NCI-H1105 treated with DMSO at 0.1 percent for 48 hours (cell line): ENCODE measurements around the gene PKHD1.

Experiments used
- DNase-seq: peaks from one replicate; lab custom pipeline; 2025; lab: John Stamatoyannopoulos, UW

Gene PKHD1

DNA sequence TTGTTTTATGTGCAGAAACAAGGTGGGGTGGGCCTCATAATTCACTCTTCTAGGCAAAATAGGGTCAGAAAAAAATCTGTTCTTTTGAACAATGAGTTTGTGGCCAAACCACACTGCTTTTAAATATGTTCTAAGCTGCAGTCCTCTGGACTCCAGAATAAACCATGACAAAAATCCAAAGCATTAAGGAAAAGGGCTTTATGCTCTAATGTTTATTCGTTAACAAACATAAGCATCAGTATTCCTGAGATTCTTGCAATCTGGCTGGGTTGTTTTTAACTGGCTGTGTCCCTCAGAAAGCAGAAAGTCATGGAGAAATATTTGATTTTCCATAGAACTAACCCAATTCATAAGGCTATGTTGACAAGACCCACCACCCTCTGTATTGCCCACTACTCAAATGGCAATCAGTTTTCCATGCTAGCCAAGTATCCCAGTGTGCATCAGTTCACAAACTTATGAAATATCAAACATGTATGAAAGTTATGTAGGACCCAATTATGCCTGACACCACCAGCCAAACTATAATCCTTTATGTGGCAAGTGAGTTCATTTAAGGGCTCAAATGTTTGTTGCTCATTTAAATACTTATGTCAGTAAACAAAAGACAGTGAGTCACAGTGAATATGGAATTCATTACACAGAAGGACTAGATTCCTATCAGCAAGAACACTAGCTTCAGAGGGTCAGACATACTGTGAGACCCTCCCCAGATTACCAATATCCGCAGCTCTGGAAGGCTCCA is 45.1 kb downstream of the PKHD1 start:
- no peak for DNase-seq

DNA sequence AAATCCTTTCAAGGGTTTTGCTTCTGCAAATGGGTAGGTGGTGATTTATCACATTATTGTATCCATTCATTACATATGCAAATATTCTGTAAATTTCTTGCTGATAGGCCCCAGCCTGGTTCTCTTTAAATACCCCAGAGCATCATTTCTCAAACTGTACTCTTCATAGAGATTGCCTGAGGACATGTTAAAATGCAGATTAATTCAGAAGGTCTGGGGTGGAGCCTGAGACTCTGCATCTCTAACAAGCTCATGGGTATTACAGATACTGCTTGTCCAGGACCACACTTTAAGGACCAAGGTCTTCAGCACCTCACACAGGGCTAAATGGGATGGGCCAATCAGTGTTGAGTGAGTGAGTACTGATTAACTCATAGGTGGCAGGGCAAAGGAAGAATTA is 46.3 kb downstream of the PKHD1 start:
- no peak for DNase-seq

DNA sequence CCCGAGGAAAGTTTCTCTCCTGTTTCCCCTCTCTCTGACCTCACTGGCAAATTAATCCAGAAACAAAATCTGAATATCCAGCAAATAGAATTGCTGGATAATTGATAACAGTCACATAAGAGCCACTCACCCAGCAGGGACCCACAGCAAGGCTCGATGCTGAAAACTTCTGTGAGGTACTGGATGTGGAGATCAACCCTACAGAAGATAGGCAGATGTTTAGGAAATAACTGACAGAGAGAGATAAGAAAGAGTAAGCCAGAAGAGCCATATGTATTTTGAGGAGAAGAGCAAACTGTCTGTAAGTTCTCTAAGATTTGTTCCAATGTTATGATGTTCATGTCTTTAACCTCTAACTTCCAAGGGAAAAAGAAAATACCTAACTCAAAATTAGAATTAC is 59.7 kb downstream of the PKHD1 start:
- DNase-seq, result no peak

DNA sequence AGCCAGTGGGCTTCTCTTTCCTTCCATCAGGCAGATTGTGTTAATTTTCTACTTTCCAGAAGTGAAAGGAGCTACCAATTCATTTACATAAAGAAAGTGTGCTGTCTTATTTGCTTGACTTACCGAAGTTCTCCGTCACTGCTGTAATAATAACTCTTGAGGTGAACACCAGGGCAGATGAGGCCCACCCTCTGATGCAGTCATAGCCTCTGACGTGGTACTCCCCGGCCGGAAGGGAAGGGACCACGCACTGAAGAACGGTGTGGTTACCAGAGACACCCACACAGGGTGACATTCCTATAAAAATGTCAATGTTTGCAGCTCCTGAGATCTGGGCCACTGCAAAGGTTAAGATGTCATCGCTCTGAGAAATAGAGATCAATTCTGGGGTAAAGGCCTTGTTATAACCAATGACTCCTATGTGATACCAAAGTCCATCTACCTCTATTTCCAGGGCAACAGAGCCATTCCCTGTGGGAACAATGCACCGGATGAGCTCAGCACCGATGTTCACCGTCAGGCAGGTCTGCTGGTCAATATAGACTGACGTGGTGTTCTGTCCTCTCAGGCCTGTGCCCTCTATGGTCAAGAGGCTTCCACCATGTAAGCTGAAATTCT is 62.9 kb downstream of the PKHD1 start:
- DNase-seq, result no peak

DNA sequence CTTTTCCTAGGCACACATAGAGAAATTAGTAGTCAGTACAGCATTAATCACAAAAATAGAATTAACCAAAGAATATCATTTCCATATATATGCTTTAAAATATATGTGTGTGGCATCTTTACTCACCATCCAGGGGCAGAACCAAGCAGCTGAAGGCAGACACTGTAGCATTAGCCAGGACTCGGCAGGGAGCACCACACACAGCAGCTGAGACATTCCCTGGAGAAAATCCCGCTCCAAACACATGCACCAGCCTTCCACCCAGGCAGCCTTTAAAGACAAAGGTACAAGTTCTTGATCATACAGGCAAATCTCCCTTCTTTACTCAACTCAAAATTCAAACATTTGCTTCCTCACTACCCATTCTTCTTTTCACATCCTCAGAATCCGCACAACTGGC is 64.7 kb downstream of the PKHD1 start:
- no peak for DNase-seq

DNA sequence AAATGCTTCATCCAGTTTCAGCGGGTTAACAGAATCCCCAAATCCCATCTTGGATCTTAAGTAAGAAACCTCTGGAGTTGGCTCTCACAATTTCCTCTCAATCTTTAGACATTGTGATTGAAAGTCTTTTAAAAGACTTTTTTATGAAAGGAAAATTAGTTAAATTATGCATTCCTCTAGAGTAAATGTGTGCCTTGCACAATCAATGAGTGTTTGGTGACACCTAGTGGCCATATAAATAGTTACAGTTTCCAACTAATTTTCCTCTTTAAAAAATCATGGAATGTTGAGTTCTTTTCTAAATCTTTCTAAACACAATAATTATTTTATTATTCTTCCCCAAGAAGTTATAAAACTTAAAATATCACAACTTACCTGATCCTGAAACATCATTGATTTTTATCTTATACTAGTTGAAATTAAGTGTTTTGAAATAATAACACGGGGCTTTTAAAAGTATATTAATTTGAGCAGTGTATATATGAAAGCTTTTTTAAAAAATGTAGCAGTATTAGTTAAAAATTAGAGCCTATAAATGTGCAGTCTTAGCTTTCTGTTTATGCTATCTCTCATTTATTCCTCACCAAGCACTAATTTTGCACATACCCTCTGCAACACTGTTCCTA is 66.4 kb downstream of the PKHD1 start:
- DNase-seq, result peak; percentile 31

DNA sequence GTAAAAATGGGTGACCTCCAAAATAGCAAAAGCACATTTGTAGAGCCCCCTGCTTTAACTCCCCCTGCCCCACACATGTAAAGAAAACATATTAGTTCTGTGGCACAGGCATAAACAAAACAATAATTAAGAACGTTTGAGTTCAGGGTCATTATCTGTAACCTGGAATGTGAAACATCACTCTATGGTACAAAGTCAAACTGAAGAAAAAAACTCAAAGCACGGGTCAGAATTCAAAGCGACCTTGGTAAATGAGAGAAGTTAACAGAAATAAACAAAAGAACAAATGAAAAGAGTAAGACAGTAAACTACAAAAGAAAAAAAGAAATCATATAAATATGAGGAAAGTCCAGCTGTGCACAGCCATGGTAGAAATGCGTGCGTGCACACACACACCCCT is 67.5 kb downstream of the PKHD1 start:
- no peak for DNase-seq

DNA sequence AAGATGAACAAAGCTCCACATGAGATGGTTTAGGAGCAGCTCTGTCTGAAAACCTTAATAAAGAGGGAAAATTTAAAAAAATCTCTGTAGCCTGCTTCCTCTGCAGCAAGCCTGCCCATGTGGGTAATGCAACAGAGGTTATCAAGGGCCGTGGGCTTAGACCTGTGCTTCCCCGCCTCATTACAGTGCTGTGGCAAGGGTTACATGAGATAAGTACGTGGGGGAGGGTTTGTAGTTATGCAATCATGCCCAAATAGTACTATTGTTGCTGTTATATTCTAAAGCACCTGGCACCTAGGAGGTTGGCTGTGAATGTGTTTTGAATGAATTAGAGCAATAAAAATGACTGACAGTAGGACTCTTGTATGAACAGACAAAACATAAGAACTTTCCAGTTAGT is 68.3 kb downstream of the PKHD1 start:
- DNase-seq, result peak; percentile 95

DNA sequence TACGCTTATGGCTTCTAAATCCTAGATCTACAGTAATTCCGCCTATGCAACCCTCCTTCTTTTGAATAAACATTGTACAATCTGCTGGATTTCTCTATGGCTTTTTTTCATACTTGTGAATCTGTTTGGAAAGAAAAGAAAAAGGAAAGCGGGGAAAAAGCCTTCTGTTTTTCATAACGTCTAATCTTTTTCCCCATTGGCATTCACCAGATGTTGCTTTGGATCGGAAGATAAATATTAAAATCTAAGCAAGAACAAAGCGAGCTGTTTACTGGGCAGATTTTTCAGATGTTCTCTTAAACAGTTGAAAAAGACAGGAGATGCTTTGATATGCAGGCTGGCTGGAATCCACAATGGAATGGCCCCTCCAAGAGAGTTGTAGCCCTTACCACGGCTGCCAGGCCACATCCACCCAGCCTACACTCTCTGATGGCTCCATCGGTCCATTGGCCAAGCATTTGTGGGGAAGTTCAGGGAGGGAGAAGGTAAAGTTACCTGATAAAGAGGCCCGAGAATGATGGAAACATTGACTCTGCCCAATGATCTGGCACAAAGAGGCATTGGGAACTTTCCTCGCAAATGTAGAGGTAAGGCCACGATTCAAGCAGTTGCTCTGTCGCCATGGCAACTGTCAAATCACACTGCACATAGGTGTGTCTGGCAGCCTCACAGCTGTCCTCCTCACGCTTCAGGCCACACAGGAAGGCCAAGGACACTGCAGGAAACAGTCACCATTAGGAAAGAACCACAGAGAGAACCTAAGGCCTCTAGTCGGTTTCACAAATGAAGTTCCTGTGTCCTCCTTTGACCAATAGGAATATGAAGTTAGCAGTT is 70.3 kb downstream of the PKHD1 start:
- DNase-seq, result no peak

DNA sequence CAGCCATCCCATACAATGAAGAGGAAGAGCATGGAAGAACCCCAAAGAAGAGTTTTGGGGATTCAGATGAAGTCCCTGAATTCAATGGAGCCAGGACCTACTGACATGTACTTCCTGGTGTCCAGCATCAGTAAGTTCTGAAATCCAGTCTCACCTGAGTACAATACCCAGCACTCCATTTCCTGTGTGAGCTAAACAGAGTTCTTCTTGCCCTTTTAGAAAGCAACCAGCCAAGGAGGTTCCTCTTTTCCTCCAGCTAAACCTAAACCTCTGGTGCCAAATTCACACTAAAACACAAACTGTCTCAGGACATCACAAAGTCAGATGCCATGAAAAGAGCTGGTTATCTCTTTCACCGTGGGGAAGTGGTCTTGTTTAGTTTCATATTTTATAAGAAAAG is 71.5 kb downstream of the PKHD1 start:
- no peak for DNase-seq

DNA sequence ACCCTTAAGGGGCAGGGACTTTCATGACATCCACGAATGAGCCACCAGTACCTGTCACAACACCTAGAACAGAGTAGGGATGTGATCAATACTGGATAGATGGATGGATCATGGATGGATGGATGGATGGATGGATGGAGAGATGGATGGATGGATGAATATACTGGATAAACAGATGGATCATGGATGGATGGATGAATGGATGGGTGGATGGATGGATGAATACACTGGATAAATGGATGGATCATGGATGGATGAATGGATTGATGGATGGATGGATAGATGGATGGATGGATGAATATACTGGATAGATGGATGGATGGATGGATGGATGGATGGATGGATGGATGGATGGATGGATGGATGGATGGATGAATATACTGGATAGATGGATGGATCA is 73.0 kb downstream of the PKHD1 start:
- DNase-seq, result no peak

DNA sequence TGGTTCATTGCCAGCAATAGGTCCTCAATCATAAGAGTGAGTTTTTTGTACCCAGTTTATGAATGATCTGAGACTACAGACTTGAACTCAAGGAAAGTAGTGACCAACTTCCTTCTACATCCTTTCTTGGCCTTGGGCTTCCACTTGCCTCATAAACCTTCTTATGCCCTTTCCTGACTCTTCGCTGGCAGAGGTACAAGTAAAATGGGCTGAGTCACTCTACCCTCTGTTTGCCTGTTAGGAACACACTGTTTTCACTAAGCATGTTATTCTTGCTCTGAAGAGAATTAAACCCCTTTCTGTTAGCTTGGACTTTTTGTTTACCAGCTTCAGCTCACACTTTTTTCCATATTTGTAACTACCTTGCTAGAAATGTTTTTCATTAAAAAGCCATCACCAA is 74.4 kb downstream of the PKHD1 start:
- DNase-seq, result no peak

DNA sequence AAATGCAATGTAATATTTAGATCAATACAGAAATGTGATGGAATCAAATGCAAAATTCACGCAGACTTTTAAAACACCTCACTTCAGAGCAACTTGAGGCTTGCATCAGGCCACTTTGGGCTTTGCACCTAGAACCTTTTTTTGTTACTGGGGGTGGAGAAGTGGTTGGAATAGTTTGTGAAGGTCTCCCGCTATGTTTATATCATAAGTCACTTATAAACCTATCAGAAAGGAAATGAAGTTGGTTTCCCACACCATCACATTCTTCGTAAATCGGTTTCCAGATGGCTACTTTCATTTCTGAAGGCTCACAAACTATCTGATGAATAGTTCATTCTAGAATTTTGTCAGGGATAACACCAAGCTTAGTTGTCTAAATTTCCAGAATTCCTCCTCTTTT is 74.8 kb downstream of the PKHD1 start:
- no peak for DNase-seq

DNA sequence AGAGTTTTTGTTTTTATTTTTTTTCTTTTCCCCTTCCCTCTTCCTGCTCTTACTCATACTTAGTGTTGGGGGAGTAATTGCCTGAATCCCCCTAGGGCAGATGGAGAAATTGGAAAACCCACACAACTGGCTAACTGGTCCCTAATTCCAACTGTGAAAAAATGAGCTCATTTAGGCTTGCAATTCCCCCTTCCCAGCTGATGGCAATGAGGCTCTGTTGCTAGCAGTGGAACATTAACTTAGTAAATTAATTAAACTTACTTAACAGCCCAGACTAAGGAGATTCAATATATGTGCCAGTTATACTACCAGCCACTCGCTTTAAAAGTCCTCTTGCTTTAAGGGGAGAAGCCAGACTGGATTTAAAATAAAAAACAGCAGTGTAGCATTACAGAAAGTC is 76.6 kb downstream of the PKHD1 start:
- DNase-seq, result no peak

DNA sequence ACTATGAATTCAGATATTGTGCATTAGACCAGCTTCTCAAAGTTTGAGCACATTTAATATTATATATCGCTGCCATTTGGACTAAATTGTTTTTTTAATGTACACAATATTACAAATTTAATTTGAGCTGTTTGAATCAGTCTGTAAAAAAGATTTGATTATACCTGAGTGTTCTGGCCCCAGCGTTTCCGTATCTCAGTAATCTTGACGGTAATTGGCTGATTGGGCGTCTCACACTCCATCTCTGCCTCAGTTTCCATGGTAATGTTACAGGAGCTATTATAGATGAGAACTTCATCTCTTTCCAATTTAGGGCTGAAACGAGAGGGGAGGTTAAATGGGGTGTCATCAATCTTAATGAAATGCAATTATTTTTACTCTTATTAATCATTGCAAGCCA is 77.3 kb downstream of the PKHD1 start:
- no peak for DNase-seq

DNA sequence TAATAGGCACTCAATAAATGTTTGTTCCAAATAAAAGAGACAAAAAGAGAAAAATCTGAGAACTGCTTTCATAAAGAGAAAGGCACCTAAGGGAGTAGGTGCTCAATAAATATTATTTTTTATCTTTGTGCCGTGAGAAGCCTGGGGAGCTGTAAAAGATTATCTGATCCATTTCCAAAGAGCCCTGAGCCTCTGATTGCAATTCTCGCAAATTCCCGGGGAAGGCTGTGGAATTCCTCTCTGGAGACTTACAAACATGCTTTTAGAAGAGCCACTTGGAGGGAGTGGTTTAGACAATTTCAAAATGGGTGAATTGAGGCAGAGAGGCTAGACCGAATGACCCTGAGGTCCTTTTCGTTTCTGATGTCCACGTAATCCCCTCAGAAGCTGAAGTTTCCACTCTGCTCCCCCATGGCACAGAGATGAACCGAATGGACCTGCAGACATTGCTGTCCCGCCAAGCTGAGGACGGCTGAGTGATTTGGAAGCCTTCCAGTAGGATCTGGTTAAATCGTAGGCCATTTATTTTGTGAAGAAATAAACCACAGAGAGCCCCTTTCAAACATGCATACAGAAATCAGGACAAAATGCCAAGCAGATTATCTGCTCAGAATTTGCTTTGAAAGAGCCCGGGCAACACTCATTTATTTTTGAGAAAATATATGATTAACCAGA is 77.8 kb downstream of the PKHD1 start:
- no peak for DNase-seq

DNA sequence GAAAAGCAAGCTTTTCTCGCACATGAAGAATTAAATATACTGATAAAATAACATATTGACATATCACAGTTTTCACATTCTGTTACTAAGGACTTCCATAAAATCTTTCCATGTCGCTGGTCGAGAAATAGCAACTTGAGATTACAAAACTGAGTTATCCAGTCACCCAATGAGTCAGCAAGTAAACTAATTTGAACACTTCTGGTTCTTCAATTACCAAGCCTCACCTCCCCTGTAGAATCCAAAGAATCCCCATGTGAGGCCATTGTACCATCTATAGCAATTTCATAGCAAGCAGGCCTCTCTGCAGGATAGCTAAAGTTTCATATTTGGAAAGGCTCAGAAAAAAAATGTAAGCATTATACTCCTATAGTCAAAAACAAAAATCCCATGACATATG is 87.3 kb downstream of the PKHD1 start:
- DNase-seq, result no peak

DNA sequence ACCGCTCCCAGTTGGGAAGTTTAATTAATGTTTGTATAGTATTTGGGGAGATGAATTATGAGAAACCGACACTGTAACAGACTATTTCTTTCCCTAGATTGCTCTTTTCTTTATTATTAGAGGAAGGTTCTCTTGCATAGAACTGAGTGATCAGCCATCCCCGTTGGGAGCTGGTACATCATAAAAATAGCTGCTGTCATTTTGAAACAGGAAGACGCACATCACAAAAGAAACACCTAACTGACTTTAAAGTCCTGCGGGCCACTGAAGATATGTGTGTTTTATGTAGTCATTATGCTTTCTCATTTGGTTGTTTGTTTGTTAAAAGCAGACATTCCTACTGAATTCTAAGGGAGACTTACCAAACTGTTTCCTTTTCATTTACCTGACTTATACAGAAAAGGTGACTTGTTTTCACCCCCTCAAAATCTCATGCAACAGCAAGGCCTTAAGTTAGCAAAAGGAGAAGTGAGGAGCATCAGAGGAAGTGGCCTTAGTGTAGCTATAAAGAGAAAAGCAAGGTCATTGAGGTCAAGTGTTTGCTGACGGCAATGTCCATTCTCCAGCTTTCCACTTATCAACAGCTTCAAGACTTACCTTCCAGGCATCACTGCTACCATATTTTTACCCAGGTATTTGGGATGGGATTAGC is 91.0 kb downstream of the PKHD1 start:
- no peak for DNase-seq

DNA sequence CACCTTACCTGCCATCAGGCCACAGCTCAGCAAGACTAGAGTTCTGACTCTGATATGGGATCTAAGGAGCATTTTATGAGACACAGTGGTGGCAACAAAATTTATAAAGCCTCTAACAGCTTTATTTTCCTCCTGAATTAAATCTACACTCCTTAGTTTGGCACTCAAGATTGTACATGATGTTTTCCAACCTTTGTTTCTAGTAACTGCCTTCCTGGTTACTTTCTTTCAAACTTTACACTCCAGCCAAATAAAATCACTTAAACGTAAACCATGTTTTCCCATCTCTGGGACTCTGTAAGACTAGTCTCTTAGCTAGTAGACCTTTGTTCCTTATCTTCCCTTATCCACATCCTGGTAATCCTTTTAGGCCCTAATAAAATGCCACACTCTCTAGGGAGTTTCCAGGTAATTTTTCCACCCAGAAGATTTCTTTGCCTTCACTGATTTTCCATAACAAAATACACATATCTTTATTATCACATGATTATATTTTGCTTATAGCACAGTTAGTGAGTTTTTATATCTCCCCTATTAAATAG is 92.1 kb downstream of the PKHD1 start:
- DNase-seq, result no peak

DNA sequence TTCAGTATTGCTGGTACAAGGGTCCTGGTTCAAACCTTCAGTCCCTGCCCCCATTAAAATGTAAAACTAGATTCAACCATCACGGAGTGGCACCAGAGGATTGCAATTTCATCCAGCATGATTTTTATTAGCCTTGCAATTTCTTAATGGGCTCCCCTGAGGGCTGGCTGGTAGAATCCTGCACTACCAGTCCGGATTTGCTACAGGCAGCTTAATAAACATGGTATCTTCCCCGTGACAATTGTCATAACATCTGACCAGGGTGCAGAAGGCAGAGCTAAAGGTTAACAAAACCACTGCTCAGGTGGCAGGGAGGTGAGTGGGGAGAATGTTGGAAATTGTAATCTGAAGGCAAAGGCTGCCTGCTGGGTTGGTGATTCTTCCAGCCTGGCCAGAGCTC is 94.5 kb downstream of the PKHD1 start:
- DNase-seq, result no peak

DNA sequence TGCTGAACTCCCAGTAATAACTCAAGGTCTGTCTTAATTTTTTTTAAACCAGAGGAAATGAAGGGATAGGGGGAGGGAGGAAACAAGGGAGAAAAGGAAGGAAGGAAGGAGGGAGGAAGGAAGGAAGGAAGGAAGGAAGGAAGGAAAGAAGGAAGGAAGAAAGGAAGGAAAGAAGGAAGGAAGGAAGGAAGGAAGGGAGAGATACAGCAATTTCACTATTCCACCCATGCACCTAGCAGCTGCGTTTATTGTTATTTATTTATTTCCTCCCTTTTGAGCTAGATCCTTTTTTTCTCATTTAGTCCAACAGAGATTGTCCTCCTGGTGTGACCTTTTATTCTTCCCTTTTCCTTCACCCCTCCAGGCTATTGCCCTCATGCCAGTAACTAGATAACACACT is 97.6 kb downstream of the PKHD1 start:
- DNase-seq, result no peak
